HCT116 (cell line): ENCODE data around the gene UNC79.
"Not testable (repeated sequence)": the region's sequence is repeated elsewhere in the genome, so short reads cannot be mapped to it uniquely, and the experiment has no call there.

Source experiments
- CEBPB ChIP-seq: IDR thresholded peaks from 2 replicates; pipeline ENCODE4 v1.6.1; 2012; ENCODE audit warnings: low read depth
- EGR1 ChIP-seq: IDR thresholded peaks from 2 replicates; pipeline ENCODE4 v1.6.1; 2012; ENCODE audit warnings: low read depth
- EZH2 ChIP-seq: fragments of 200-600 bp; sonication (generic); IDR thresholded peaks from 2 replicates; pipeline ENCODE4 v1.6.1; 2017; ENCODE audit warnings: antibody characterized with exemption, mixed run types
- EZH2phosphoT487 ChIP-seq: fragments of 200-600 bp; IDR thresholded peaks from 2 replicates; pipeline ENCODE4 v1.6.1; 2018; ENCODE audit warnings: antibody characterized with exemption, borderline replicate concordance
- JUND ChIP-seq: IDR thresholded peaks from 2 replicates; pipeline ENCODE4 v1.6.1; 2012
- POLR2A ChIP-seq: IDR thresholded peaks from 2 replicates; pipeline ENCODE4 v1.7.0; 2011; ENCODE audit warnings: borderline replicate concordance; ENCODE audit not compliant: insufficient read depth, insufficient read length; ENCODE audit errors: extremely low read depth
- POLR2AphosphoS5 ChIP-seq: IDR thresholded peaks from 2 replicates; pipeline ENCODE4 v1.6.1; 2011; ENCODE audit warnings: mild to moderate bottlenecking, low read depth, low read length, moderate library complexity
- SIN3A ChIP-seq: IDR thresholded peaks from 2 replicates; pipeline ENCODE4 v1.6.1; 2012; ENCODE audit warnings: low read depth
- SP1 ChIP-seq: IDR thresholded peaks from 2 replicates; pipeline ENCODE4 v1.6.1; 2012; ENCODE audit warnings: low read depth
- ZNF274 ChIP-seq: fragments of 200-500 bp; sonication (Bioruptor generic); IDR thresholded peaks from 2 replicates; pipeline ENCODE4 v1.6.1; 2014; ENCODE audit warnings: mild to moderate bottlenecking, low read depth, low read length, inconsistent platforms
- TF ChIP-seq, protein P1 (sequence below): IDR thresholded peaks from 2 replicates; pipeline ENCODE4 v1.6.1; 2012
- TF ChIP-seq, protein P2 (sequence below), 3 experiments: fragments of 200-600 bp in 1 of 3; sonication (generic) in 1 of 3; IDR thresholded peaks in 2 of 3; conservative IDR thresholded peaks in 1 of 3; 2 replicates each; pipeline ENCODE4 v1.5.1; 2012 to 2017; ENCODE audit warnings: low read depth in 2 of 3, low read length in 2 of 3, antibody characterized with exemption in 1 of 3, borderline replicate concordance in 1 of 3, control low read depth in 1 of 3, mild to moderate bottlenecking in 1 of 3, mixed read lengths in 1 of 3, mixed run types in 1 of 3, moderate library complexity in 1 of 3; ENCODE audit not compliant: insufficient read depth in 1 of 3
- TF ChIP-seq, protein P3 (sequence below): IDR thresholded peaks from 2 replicates; pipeline ENCODE4 v1.6.1; 2012; ENCODE audit warnings: low read depth

DNA sequence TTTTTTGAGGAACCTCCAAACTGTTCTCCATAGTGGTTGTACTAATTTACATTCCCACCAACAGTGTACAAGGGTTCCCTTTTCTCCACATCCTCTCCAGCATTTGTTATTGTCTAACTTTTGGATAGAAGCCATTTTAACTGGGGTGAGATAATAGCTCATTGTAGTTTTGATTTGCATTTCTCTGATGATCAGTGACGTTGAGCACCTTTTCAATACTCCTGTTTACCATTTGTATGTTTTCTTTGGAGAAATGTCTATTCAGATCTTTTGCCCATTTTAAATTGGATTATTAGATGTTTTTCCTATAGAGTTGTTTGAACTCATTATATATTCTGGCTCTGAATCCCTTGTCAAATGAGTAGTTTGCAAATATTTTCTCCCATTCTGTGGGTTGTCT, 46.5 kb upstream of the UNC79 start:
- TF ChIP-seq, protein P1, sequence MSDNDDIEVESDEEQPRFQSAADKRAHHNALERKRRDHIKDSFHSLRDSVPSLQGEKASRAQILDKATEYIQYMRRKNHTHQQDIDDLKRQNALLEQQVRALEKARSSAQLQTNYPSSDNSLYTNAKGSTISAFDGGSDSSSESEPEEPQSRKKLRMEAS, result not testable (repeated sequence)
- not testable (repeated sequence) for TF ChIP-seq POLR2AphosphoS5, EZH2, CEBPB, POLR2A, JUND, EGR1, EZH2phosphoT487, ZNF274, SP1, SIN3A
- TF ChIP-seq, protein P2, sequence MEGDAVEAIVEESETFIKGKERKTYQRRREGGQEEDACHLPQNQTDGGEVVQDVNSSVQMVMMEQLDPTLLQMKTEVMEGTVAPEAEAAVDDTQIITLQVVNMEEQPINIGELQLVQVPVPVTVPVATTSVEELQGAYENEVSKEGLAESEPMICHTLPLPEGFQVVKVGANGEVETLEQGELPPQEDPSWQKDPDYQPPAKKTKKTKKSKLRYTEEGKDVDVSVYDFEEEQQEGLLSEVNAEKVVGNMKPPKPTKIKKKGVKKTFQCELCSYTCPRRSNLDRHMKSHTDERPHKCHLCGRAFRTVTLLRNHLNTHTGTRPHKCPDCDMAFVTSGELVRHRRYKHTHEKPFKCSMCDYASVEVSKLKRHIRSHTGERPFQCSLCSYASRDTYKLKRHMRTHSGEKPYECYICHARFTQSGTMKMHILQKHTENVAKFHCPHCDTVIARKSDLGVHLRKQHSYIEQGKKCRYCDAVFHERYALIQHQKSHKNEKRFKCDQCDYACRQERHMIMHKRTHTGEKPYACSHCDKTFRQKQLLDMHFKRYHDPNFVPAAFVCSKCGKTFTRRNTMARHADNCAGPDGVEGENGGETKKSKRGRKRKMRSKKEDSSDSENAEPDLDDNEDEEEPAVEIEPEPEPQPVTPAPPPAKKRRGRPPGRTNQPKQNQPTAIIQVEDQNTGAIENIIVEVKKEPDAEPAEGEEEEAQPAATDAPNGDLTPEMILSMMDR (IDR thresholded peaks at IDR 0.05 in 2 of 3, conservative IDR thresholded peaks at IDR 0.05 in 1 of 3; ENCODE audit: borderline replicate concordance in 1 of 3, insufficient read depth in 1 of 3, low read depth in 2 of 3, low read length in 2 of 3), result not testable (repeated sequence)
- TF ChIP-seq, protein P3, sequence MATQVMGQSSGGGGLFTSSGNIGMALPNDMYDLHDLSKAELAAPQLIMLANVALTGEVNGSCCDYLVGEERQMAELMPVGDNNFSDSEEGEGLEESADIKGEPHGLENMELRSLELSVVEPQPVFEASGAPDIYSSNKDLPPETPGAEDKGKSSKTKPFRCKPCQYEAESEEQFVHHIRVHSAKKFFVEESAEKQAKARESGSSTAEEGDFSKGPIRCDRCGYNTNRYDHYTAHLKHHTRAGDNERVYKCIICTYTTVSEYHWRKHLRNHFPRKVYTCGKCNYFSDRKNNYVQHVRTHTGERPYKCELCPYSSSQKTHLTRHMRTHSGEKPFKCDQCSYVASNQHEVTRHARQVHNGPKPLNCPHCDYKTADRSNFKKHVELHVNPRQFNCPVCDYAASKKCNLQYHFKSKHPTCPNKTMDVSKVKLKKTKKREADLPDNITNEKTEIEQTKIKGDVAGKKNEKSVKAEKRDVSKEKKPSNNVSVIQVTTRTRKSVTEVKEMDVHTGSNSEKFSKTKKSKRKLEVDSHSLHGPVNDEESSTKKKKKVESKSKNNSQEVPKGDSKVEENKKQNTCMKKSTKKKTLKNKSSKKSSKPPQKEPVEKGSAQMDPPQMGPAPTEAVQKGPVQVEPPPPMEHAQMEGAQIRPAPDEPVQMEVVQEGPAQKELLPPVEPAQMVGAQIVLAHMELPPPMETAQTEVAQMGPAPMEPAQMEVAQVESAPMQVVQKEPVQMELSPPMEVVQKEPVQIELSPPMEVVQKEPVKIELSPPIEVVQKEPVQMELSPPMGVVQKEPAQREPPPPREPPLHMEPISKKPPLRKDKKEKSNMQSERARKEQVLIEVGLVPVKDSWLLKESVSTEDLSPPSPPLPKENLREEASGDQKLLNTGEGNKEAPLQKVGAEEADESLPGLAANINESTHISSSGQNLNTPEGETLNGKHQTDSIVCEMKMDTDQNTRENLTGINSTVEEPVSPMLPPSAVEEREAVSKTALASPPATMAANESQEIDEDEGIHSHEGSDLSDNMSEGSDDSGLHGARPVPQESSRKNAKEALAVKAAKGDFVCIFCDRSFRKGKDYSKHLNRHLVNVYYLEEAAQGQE, result not testable (repeated sequence)
